ENCODE results near the gene MSRB1. TPM values are rescaled to one million over a fixed set of nuclear protein-coding genes. Genes with fewer than 3 reads are reported as not detected.
"Not testable (repeated sequence)": the region's sequence is repeated elsewhere in the genome, so short reads cannot be mapped to it uniquely, and the experiment has no call there.

MSRB1 gene
- total RNA-seq, 2 experiments from 2014 or later, result 13.2 to 13.9 TPM

GRCh38 chr16:1908184-1908583 is 34.8 kb downstream of the MSRB1 start:
- POLR2A ChIA-PET, result no interaction called here

GRCh38 chr16:1907226-1907860 is 35.7 kb downstream of the MSRB1 start:
- Mint-ChIP-seq H3K4me1 (ENCODE audit: low read depth) (no peaks in the 10 kb centered on the region), H3K27me3 (ENCODE audit: low read depth) (peaks cover 3% of the 10 kb centered on the region), H3K27ac (no peak overlapping the region), H3K9me3 (ENCODE audit: insufficient read depth) (no peaks in the 10 kb centered on the region), H3K36me3 (ENCODE audit: low read depth) (no peaks in the 10 kb centered on the region), H3K4me3 (no peak overlapping the region)
- no peak for DNase-seq
- CTCF ChIA-PET, result no interaction called here
- no peak for ATAC-seq
- POLR2A ChIA-PET, result interaction anchor here (1.0 kb wide), 1 partner anchor 9 kb away, joined by 3 read pairs; no protein-coding TSS in a partner anchor

More at GRCh38 chr16:1908184-1908583, 34.8 kb downstream of the MSRB1 start:
- Mint-ChIP-seq H3K9me3 (ENCODE audit: insufficient read depth) (no peaks in the 10 kb centered on the region), H3K36me3 (ENCODE audit: low read depth) (no peaks in the 10 kb centered on the region), H3K4me3 (no peak overlapping the region), H3K27me3 (ENCODE audit: low read depth) (peaks cover 3% of the 10 kb centered on the region), H3K4me1 (ENCODE audit: low read depth) (no peaks in the 10 kb centered on the region), H3K27ac (no peak overlapping the region)
- ATAC-seq, result no peak
- DNase-seq, result no peak
- CTCF ChIA-PET, result no interaction called here

- Mint-ChIP-seq H3K27ac (no peak overlapping the region), H3K4me3 (no peak overlapping the region), H3K36me3 (ENCODE audit: low read depth) (no peaks in the 10 kb centered on the region), H3K9me3 (ENCODE audit: insufficient read depth) (no peaks in the 10 kb centered on the region), H3K4me1 (ENCODE audit: low read depth) (no peaks in the 10 kb centered on the region), H3K27me3 (ENCODE audit: low read depth) (peaks cover 3% of the 10 kb centered on the region)
- ATAC-seq (no peak), DNase-seq (no peak)
- ChIA-PET CTCF (no interaction called here), POLR2A (no interaction called here)
Observed at GRCh38 chr16:1906846-1907165, 36.2 kb downstream of the MSRB1 start.

- POLR2A ChIA-PET, result no interaction called here
- no peaks in the 10 kb centered on the region for H3K4me1 Mint-ChIP-seq (ENCODE audit: low read depth)
- H3K9me3 Mint-ChIP-seq (ENCODE audit: insufficient read depth), result no peaks in the 10 kb centered on the region
- DNase-seq (no peak), ATAC-seq (no peak)
- no peak overlapping the region for H3K27ac Mint-ChIP-seq
- peaks cover 3% of the 10 kb centered on the region for H3K27me3 Mint-ChIP-seq (ENCODE audit: low read depth)
- no peak overlapping the region for H3K4me3 Mint-ChIP-seq
- CTCF ChIA-PET, result no interaction called here
- no peaks in the 10 kb centered on the region for H3K36me3 Mint-ChIP-seq (ENCODE audit: low read depth)
Observed at GRCh38 chr16:1906055-1906845, 36.7 kb downstream of the MSRB1 start.

- ChIA-PET CTCF (interaction anchor here (0.7 kb wide), 1 partner anchor 19 kb away, joined by 3 read pairs; no protein-coding TSS in a partner anchor), POLR2A (no interaction called here)
- no peak for DNase-seq
- no peak for ATAC-seq
- H3K4me1 Mint-ChIP-seq (ENCODE audit: low read depth), result no peaks in the 10 kb centered on the region
- no peak overlapping the region for H3K4me3 Mint-ChIP-seq
- H3K27ac Mint-ChIP-seq, result no peak overlapping the region
- H3K36me3 Mint-ChIP-seq (ENCODE audit: low read depth), result no peaks in the 10 kb centered on the region
- peaks cover 3% of the 10 kb centered on the region for H3K27me3 Mint-ChIP-seq (ENCODE audit: low read depth)
- no peaks in the 10 kb centered on the region for H3K9me3 Mint-ChIP-seq (ENCODE audit: insufficient read depth)
Observed at GRCh38 chr16:1903845-1904840, 38.9 kb downstream of the MSRB1 start.

- Mint-ChIP-seq H3K36me3 (ENCODE audit: low read depth) (no peaks in the 10 kb centered on the region), H3K9me3 (ENCODE audit: insufficient read depth) (no peaks in the 10 kb centered on the region), H3K27me3 (ENCODE audit: low read depth) (no peaks in the 10 kb centered on the region), H3K27ac (no peak overlapping the region), H3K4me1 (ENCODE audit: low read depth) (no peaks in the 10 kb centered on the region), H3K4me3 (no peak overlapping the region)
- ATAC-seq (no peak), DNase-seq (no peak)
- POLR2A ChIA-PET, result no interaction called here
- CTCF ChIA-PET, result no interaction called here
Observed at GRCh38 chr16:1903220-1903574, 39.8 kb downstream of the MSRB1 start.

- Mint-ChIP-seq H3K36me3 (ENCODE audit: low read depth) (no peaks in the 10 kb centered on the region), H3K4me3 (no peak overlapping the region), H3K27me3 (ENCODE audit: low read depth) (no peaks in the 10 kb centered on the region), H3K27ac (no peak overlapping the region), H3K4me1 (ENCODE audit: low read depth) (no peaks in the 10 kb centered on the region), H3K9me3 (ENCODE audit: insufficient read depth) (no peaks in the 10 kb centered on the region)
- no peak for ATAC-seq
- ChIA-PET CTCF (interaction anchor here (0.9 kb wide), 1 partner anchor 10 kb away, joined by 4 read pairs; no protein-coding TSS in a partner anchor), POLR2A (no interaction called here)
- DNase-seq, result no peak
Observed at GRCh38 chr16:1902547-1903219, 40.3 kb downstream of the MSRB1 start.

GRCh38 chr16:1900452-1900774 is 42.6 kb downstream of the MSRB1 start:
- no peak for DNase-seq
- no peak for ATAC-seq
- Mint-ChIP-seq H3K4me1 (ENCODE audit: low read depth) (no peaks in the 10 kb centered on the region), H3K27ac (no peak overlapping the region), H3K4me3 (no peak overlapping the region), H3K9me3 (ENCODE audit: insufficient read depth) (no peaks in the 10 kb centered on the region), H3K36me3 (ENCODE audit: low read depth) (no peaks in the 10 kb centered on the region), H3K27me3 (ENCODE audit: low read depth) (no peaks in the 10 kb centered on the region)
- POLR2A ChIA-PET, result no interaction called here
- CTCF ChIA-PET, result no interaction called here

- H3K27ac Mint-ChIP-seq, result no peak overlapping the region
- CTCF ChIA-PET, result no interaction called here
- no peaks in the 10 kb centered on the region for H3K4me1 Mint-ChIP-seq (ENCODE audit: low read depth)
- no peaks in the 10 kb centered on the region for H3K27me3 Mint-ChIP-seq (ENCODE audit: low read depth)
- ATAC-seq (no peak), DNase-seq (no peak)
- no peak overlapping the region for H3K4me3 Mint-ChIP-seq
- no peaks in the 10 kb centered on the region for H3K9me3 Mint-ChIP-seq (ENCODE audit: insufficient read depth)
- POLR2A ChIA-PET, result interaction anchor here (0.7 kb wide), 1 partner anchor 66 kb away, joined by 3 read pairs; no protein-coding TSS in a partner anchor
- H3K36me3 Mint-ChIP-seq (ENCODE audit: low read depth), result no peaks in the 10 kb centered on the region
Observed at GRCh38 chr16:1899641-1900451, 43.2 kb downstream of the MSRB1 start.

- H3K4me1 Mint-ChIP-seq (ENCODE audit: low read depth); POLR2A ChIA-PET; DNase-seq; H3K36me3 Mint-ChIP-seq (ENCODE audit: low read depth); H3K9me3 Mint-ChIP-seq (ENCODE audit: insufficient read depth); H3K27ac Mint-ChIP-seq; ATAC-seq; H3K4me3 Mint-ChIP-seq; H3K27me3 Mint-ChIP-seq (ENCODE audit: low read depth); CTCF ChIA-PET: not testable (repeated sequence)
Observed at GRCh38 chr16:1897692-1898091, 45.3 kb downstream of the MSRB1 start.

GRCh38 chr16:1895949-1896675 is 46.9 kb downstream of the MSRB1 start:
- no peak for ATAC-seq
- ChIA-PET POLR2A (no interaction called here), CTCF (no interaction called here)

More at GRCh38 chr16:1895949-1896675, 46.9 kb downstream of the MSRB1 start:
- no peaks in the 10 kb centered on the region for H3K4me1 Mint-ChIP-seq (ENCODE audit: low read depth)
- no peak for DNase-seq
- no peaks in the 10 kb centered on the region for H3K9me3 Mint-ChIP-seq (ENCODE audit: insufficient read depth)
- no peak overlapping the region for H3K27ac Mint-ChIP-seq
- no peaks in the 10 kb centered on the region for H3K36me3 Mint-ChIP-seq (ENCODE audit: low read depth)
- peaks cover 2% of the 10 kb centered on the region for H3K27me3 Mint-ChIP-seq (ENCODE audit: low read depth)
- no peak overlapping the region for H3K4me3 Mint-ChIP-seq
